PC-3 (cell line): ENCODE measurements around the gene PLXNB1.

ENCODE experiments used
- CTCF ChIP-seq: fragments of 300-600 bp; sonication (generic); conservative IDR thresholded peaks from 2 replicates; pipeline ENCODE4 v1.5.1; 2017; ENCODE audit warnings: antibody characterized with exemption, low read depth, mild to moderate bottlenecking, low read length
- EZH2 ChIP-seq: fragments of 300-600 bp; sonication (generic); IDR thresholded peaks from one replicate; pipeline ENCODE4 v1.6.1; 2017; ENCODE audit warnings: antibody characterized with exemption, mild to moderate bottlenecking, low read length; ENCODE audit not compliant: unreplicated experiment

DNA sequence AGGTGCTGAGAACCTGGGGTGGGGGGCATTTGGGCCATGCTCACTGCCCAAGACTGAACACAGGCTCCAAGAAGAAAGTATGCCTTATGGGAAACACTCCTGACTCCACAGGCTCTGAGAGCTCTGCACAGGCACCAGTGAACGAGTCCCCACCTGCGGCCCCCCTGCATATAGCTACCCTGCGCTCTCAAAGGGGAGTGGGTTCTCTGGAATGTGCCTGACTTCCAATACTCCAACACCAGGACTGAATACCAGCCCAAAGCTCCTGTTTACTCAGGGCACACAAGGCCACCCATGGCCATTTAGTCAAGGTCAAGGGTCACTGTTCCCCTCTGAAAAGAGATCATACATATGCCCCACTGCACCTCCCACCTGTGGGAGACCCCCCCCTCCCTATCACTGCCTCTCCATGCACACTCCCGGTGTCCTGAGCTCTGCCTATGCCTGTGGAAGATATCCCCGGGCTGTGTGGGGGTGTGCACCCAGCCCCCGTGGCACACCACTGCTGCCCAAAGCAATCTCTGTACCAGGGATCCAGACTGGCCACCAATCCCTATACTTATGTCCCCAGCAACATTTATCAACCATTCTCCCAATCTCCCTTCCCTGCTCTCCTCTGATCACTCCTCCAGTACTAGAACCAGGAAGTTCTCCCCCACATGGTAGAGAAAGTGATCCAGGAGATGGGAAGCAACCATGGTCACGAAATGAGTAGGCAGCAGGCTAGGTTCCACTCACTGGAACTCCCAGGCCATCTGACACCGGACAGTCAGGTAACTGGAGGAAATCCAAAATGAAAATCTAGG, 1.5 kb upstream of the PLXNB1 start:
- TF ChIP-seq CTCF (no peak), EZH2 (no peak)
